HG03103 (cell line): Measurements from ENCODE around the gene DBP.

Experiments
- ATAC-seq: cut with Tn5 transposase; IDR thresholded peaks from one replicate; pipeline ENCODE4 v1.9.1; 2021; ENCODE audit warnings: low read depth; ENCODE audit not compliant: unreplicated experiment

The DBP gene

DNA sequence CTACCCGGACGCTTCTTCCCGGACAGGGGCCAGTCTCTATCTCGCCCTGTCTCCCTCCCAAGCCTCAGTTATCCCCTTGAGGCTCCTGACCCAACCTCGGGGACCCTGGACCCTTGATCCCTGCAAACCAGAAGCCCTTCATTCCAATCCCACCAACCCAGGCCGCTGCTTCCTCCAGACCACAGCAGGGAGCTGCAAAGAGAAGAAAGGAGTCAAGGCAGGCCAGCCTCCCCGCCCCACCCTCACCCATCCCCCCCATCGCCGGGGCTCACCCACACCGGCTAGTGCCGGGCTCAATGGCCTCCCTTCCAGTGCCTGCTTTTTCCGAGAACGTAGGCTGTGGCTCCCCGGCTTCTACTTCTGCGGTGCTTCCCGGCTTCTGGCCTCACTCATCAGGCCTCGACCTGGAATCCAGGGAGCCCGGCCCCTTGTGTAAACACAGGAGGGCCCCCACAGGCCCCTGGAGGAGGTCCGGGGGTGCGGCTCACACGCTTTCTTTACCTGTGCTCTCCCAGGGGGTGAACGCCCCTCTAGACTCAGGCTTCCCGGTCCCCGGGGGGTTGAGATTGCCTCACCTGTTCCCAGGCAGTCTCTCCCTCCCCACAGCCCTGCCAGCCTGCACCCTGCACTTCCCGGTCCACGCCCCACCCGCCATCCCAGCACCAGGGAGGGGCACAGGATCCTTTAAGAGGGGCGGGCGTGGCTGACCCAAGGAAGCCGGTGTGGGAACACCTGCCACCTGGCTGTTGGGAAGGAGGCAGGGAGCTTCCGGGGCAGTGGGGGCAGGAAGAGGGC is 22.5 kb downstream of the DBP start, which contains the start of gene FAM83E:
TSS of gene FAM83E (minus strand) at position 641 of the 795 bp plus-strand sequence. CDS start 1,704 bp downstream, outside the sequence.
- no peak for ATAC-seq

GRCh38 chr19:48613852-48614435 is 23.2 kb downstream of the DBP start:
- ATAC-seq = no peak

DNA sequence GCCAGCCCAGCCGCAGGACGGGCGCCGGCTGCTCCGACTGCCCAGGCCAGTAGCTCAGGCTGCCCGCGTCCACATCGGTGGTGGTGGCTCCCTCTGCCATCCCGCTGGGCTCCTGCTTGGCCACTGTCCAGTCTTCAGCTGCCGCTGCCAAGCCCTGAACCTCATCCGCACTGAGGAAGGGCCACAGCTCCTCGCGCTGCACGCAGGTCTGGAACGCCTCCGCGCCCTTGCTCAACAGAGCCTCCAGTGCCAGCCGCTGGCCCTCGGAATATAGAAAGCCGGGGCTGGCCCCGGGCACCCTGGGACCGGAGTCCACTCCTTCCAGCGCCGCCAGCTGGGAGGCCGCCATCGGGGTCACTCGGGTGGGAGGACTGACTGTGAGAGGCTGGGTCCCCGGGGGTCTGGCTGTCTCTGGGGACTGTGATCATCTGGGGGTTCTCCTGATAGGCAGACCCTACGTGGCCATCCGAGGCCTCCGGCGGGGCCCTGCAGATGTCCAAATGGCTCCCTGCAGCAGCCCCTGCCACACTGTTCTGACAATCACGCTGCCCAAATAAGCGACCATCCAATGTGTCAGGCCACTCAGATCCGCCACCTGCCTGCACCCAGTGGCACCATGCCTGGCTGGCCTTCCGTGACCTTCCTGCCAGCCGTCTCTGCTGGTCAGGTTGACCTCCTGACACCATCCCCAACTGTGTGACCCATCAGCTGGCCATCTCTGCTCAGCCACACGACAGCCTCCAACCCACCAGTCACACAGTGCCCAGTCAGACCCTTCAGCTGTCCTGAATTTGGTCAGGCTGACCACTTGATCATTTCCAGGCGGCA is 23.9 kb downstream of the DBP start:
- ATAC-seq = no peak

DNA sequence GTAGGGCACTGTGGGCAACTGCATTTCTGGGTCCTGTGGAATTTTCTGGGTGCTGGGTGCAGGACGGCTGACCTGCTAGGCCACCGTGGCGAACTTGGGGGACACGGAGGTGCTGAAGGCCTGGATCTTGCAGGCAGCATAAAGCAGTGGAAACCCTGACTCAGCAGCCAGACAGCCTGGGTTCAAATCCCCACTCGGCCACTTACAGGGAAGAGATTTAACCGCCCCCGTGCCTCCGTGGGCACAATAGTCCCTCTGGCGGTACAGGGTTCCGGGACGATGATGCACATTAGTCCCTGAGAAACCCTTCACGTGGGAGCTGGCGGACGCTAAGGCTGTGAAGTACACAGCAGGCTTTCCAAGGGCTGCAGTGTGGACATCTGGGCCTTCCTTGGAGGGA is 25.3 kb downstream of the DBP start:
- ATAC-seq = no peak

DNA sequence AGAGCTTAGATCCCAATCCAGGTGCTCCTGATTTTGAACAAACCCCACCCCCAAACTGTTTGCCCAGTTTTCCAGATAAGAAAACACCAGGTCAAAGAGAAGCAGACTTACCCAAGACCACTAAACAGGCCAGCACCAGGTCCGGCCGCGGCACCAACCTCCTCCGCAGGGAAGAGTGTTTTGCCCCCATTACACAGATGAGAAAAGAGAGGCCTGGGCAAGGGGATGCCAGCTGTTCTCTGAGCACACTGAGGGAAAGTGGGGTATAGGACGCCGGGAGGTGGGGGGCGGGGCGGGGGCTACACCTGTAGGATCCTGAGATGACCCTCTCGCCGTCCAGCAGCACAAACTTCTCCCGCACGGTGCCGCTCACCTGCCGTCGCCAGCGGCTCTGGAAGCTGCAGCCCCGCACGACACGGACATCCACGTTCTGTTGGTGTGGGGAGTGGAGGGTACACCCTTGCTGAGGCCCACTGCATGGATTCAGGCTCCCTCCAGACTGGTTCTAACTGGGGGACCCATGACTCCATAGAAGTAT is 27.5 kb downstream of the DBP start:
- no peak for ATAC-seq

- ATAC-seq = no peak
Measured at GRCh38 chr19:48608798-48609263, 28.3 kb downstream of the DBP start.

- no peak for ATAC-seq
Measured at GRCh38 chr19:48607359-48607755, 29.8 kb downstream of the DBP start.

DNA sequence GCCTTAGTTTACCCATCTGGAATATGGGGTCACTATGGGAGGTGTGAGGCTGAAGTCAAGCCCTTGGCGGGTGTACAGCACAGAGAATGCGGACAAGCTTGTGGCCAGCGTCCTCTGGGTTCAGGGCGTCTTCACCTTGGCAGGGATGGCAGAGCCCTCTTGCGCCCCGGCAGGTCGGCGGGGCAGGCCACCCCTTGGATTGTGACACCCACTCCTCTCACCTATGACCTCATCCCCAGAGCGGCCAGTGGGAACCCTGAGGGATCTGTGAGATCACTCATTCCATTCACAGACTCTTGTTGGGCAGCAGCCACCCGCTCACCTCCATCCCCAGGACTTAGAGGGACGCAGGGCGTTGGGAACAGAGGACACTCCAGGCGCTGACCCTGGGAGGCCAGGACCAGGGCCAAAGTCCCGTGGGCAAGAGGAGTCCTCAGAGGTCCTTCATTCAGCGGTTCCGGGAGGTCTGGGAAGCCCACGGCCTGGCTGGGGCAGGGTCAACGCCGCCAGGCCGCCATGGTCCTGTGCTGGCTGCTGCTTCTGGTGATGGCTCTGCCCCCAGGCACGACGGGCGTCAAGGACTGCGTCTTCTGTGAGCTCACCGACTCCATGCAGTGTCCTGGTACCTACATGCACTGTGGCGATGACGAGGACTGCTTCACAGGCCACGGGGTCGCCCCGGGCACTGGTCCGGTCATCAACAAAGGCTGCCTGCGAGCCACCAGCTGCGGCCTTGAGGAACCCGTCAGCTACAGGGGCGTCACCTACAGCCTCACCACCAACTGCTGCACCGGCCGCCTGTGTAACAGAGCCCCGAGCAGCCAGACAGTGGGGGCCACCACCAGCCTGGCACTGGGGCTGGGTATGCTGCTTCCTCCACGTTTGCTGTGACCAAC is 30.5 kb downstream of the DBP start, which contains the start of gene SPACA4:
TSS of gene SPACA4 (plus strand) at position 280 of the 896 bp plus-strand sequence. CDS start at position 517, 237 bp downstream.
- no peak for ATAC-seq

DNA sequence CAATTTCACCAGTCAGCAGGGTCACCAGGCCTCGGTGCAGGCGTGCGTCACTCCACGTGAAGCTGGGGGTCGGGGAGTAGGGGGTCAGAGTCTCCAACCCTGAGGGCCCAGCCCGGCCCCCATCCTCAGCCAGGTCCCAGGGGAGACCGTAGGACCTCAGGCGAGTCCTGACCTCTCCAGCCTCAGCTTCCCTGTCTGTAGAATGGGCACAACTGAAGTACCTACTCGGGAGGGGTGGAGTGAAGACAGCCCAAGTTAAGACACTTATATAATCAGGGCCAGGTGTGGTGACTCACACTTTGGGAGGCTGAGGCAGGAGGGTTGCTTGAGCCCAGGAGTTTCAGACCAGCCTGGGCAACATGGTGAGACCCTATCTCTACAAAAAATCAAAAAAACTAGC is 33.3 kb downstream of the DBP start:
- ATAC-seq = no peak

DNA sequence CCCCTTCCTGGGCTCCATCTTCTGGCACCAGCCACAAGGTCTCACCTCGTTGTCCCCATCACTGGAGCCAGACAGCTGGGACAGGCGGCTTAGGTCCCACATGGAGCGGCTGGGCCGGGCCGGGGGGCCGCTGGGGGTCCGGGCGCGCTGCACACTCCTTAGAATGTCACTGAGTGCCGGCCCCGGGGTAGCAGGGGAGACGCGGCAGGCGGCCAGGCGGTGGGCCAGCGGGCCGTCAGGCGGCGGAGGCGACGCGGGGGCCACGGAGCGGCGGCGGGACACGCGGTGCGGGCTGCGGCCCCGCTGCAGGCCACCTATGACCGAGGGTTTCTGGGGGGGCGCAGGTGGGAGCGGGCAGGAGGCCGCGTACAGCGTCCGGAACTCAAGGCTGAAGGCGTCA is 33.7 kb downstream of the DBP start:
- no peak for ATAC-seq

GRCh38 chr19:48603001-48603400 is 34.2 kb downstream of the DBP start:
- no peak for ATAC-seq

- no peak for ATAC-seq
Measured at GRCh38 chr19:48600679-48601417, 36.3 kb downstream of the DBP start.

DNA sequence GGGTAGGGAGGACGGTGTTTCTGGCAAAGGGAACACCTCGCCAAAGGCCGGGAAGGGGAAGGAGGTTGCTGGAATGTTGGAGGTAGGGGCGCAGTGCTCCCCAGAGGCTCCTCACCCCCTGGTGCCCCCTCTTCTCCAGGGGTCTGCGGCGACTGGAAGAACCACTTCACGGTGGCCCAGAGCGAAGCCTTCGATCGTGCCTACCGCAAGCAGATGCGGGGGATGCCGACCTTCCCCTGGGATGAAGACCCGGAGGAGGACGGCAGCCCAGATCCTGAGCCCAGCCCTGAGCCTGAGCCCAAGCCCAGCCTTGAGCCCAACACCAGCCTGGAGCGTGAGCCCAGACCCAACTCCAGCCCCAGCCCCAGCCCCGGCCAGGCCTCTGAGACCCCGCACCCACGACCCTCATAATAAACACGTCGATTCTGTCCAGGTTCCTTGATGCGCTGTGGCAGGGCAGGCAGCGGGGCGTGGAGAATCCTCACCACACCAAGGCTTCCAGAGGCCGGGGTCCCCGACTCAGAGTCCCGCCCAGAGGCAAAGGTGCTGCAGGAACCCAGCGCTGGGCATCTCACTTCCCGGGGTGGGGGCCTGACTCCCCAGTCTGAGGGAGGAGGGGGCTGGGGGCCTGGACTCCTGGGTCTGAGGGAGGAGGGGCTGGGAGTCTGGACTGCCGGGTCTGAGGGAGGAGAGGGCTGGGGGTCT is 38.0 kb downstream of the DBP start:
- ATAC-seq = no peak

DNA sequence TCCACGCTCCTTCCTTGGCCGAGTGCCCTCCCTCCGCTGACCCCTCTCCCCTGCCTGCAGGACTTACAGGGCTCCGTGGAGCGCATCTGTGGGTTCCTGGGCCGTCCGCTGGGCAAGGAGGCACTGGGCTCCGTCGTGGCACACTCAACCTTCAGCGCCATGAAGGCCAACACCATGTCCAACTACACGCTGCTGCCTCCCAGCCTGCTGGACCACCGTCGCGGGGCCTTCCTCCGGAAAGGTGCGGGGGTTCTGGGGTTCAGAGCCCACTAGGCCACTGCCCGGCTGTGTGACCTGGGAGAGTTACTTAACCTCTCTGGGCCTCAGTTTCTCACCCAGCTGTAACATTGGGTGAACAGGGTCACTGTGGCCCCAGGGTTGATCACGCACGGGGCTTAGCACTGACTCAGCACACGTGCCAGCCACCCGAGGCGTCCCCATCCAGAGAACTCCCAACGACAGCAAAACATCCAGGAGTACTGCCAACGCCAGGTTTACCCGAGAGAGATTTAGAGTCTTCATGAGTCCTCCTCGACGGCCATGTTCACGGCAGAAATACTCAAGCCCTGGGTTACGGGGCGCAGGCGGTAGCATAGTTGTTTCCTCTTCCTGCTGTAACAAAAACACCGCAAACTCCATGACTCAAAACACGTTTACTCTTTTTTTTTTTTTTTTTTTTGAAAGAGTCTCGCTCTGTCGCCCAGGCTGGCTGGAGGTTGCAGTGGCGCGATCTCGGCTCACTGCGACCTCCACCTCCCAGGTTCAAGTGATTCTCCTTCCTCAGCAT is 40.3 kb downstream of the DBP start:
- ATAC-seq = no peak

DNA sequence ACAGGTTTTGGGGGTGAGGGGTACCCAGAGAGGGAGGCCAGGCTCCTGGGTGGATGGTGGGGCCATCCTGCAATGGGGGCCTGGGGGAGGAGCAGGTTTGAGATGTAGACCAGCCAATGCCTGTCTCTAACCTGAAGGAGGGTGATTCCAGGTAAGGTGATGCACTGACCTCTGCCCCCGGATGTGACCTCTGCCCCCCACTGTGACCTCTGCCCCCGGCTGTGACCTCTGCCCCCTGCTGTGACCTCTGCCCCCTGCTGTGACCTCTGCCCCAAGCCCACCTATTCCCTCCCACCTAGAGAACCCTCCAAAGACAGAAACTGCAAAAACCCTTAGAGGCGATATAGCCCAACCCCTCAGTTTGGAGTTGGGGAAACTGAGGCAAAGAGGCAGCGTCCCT is 40.9 kb downstream of the DBP start:
- ATAC-seq = no peak

GRCh38 chr19:48595833-48596232 is 41.3 kb downstream of the DBP start:
- ATAC-seq = no peak

DNA sequence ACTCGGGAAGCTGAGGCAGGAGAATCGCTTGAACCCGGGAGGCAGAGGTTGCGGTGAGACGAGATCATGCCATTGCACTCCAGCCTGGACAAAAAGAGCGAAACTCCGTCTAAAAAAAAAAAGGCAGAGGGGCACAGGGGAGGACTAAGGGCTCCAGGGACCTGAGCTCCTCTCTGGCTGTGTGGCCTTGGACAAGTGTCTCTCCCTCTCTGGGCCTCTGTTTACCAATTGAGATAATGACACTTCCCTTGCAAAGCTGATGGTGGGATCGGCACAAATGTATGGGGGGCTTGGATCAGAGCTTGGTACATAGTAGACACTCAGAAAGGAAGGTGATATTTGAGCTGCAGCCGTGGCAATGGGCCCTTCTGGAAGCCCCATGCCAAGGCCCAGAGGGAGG is 42.0 kb downstream of the DBP start:
- ATAC-seq = no peak

GRCh38 chr19:48591021-48591420 is 46.2 kb downstream of the DBP start:
- ATAC-seq = no peak
